Calu3 (cell line): ENCODE data around the gene CYTL1. TPM values are rescaled to one million over a fixed set of nuclear protein-coding genes. Genes with fewer than 3 reads are reported as not detected.

Experiments used
- BruUV-seq: library from RNA; stranded (reverse); fragments of 400-500 nt; replicated peaks from 2 replicates; lab custom pipeline; 2021; lab: Mats Ljungman, UMichigan
- CTCF ChIA-PET: fragments of 300-600 bp; sonication (Branson Sonifier 250); formaldehyde crosslinking; loops from one replicate; lab custom pipeline; 2022; ENCODE audit warnings: antibody characterized with exemption; lab: Charles Lee
- DNase-seq: peaks from one replicate; pipeline ENCODE4 v3.0.0; 2022
- H3K27ac Mint-ChIP-seq: one replicate; pipeline ENCODE4 v1.8.0; 2022; ENCODE audit warnings: mixed read lengths; ENCODE audit not compliant: unreplicated experiment
- H3K27me3 Mint-ChIP-seq: one replicate; pipeline ENCODE4 v1.8.0; 2022; ENCODE audit warnings: mixed read lengths; ENCODE audit not compliant: unreplicated experiment
- H3K36me3 Mint-ChIP-seq: one replicate; pipeline ENCODE4 v1.8.0; 2022; ENCODE audit warnings: mild to moderate bottlenecking, moderate library complexity, mixed read lengths; ENCODE audit not compliant: insufficient read depth, unreplicated experiment
- H3K4me1 Mint-ChIP-seq: one replicate; pipeline ENCODE4 v1.8.0; 2022; ENCODE audit warnings: mild to moderate bottlenecking, low read depth, mixed read lengths; ENCODE audit not compliant: unreplicated experiment
- H3K4me3 Mint-ChIP-seq: one replicate; pipeline ENCODE4 v1.8.0; 2022; ENCODE audit warnings: mild to moderate bottlenecking, low read depth, moderate library complexity, mixed read lengths; ENCODE audit not compliant: unreplicated experiment
- H3K9me3 Mint-ChIP-seq: one replicate; pipeline ENCODE4 v1.8.0; 2022; ENCODE audit warnings: low read depth, mixed read lengths; ENCODE audit not compliant: unreplicated experiment
- CTCF ChIP-seq: fragments of 200-600 bp; IDR thresholded peaks from one replicate; pipeline ENCODE4 v1.8.0; 2022; ENCODE audit warnings: antibody characterized with exemption; ENCODE audit not compliant: unreplicated experiment
- intact Hi-C: fragments of 100-400 bp; cut with micrococcal nuclease; formaldehyde crosslinking; loops from one replicate; pipeline ENCODE4 v1.10.0; 2022; ENCODE audit not compliant: unreplicated experiment
- total RNA-seq: library from RNA; stranded (reverse); gene quantifications from 2 replicates; pipeline ENCODE4 v1.2.3, GENCODE V29; 2022

The CYTL1 gene
- total RNA-seq, 1 experiment from 2014 or later: not detected

- TF ChIP-seq CTCF: no peak
- H3K27me3 Mint-ChIP-seq: no peaks in the 10 kb centered on the region
- no peak for DNase-seq
- H3K27ac Mint-ChIP-seq: no peak overlapping the region
- H3K9me3 Mint-ChIP-seq: peaks cover 18% of the 10 kb centered on the region
- H3K4me3 Mint-ChIP-seq: no peak overlapping the region
- CTCF ChIA-PET: no interaction called here
- intact Hi-C loops: no loop called here
- no TSS peak for BruUV-seq
- no peaks in the 10 kb centered on the region for H3K36me3 Mint-ChIP-seq
- no peaks in the 10 kb centered on the region for H3K4me1 Mint-ChIP-seq
These were observed 38.5 kb downstream of the CYTL1 start for GRCh38 chr4:4980621-4981230.

- Mint-ChIP-seq H3K27me3 (no peaks in the 10 kb centered on the region), H3K27ac (no peak overlapping the region)
- no TSS peak for BruUV-seq
These were observed 39.3 kb downstream of the CYTL1 start for GRCh38 chr4:4979971-4980370.

GRCh38 chr4:4974727-4975126, 44.5 kb downstream of the CYTL1 start:
- H3K27ac Mint-ChIP-seq: no peak overlapping the region
- H3K4me3 Mint-ChIP-seq: no peak overlapping the region
- H3K36me3 Mint-ChIP-seq: no peaks in the 10 kb centered on the region
- CTCF ChIA-PET: interaction anchor here (0.6 kb wide), 1 partner anchor 97 kb away, joined by 3 read pairs; no protein-coding TSS in a partner anchor
- no peak for TF ChIP-seq CTCF
- no peaks in the 10 kb centered on the region for H3K4me1 Mint-ChIP-seq
- intact Hi-C loops: no loop called here
- H3K9me3 Mint-ChIP-seq: peaks cover 20% of the 10 kb centered on the region
- no TSS peak for BruUV-seq
- H3K27me3 Mint-ChIP-seq: no peaks in the 10 kb centered on the region
- DNase-seq: no peak

More at GRCh38 chr4:4979971-4980370, 39.3 kb downstream of the CYTL1 start:
- H3K4me1 Mint-ChIP-seq: no peaks in the 10 kb centered on the region
- peaks cover 20% of the 10 kb centered on the region for H3K9me3 Mint-ChIP-seq
- H3K4me3 Mint-ChIP-seq: no peak overlapping the region
- CTCF ChIA-PET: no interaction called here
- TF ChIP-seq CTCF: no peak
- H3K36me3 Mint-ChIP-seq: no peaks in the 10 kb centered on the region
- intact Hi-C loops: no loop called here
- DNase-seq: no peak

GRCh38 chr4:4971796-4972195, 47.5 kb downstream of the CYTL1 start:
- Mint-ChIP-seq H3K4me3 (no peak overlapping the region), H3K27ac (no peak overlapping the region), H3K4me1 (no peaks in the 10 kb centered on the region), H3K27me3 (no peaks in the 10 kb centered on the region), H3K36me3 (no peaks in the 10 kb centered on the region), H3K9me3 (peaks cover 16% of the 10 kb centered on the region)
- TF ChIP-seq CTCF: no peak
- intact Hi-C loops: no loop called here
- BruUV-seq: no TSS peak
- CTCF ChIA-PET: no interaction called here
- no peak for DNase-seq
